Upper lobe of left lung (tissue), 6 donors: ENCODE measurements around the gene SEC14L5. TPM values are rescaled to one million over a fixed set of nuclear protein-coding genes. Genes with fewer than 3 reads are reported as not detected.
A peak's percentile ranks its signal among the peaks of the same experiment; 100 is the strongest.

Experiments
- ATAC-seq, 2 donors: fragments of 200-7000 bp; cut with Tn5 transposase; one replicate each; pipeline ENCODE4 v1.9.1; 2022; ENCODE audit warnings: mild to moderate bottlenecking in 2 of 2, moderate library complexity in 2 of 2; ENCODE audit not compliant: low FRiP score in 2 of 2
- DNase-seq, 2 donors: peaks; one replicate each; pipeline ENCODE4 v3.0.0-alpha.2; 2019 to 2020
- H3K27ac ChIP-seq, 4 donors: fragments of 200-600 bp; sonication (generic); one replicate each; pipeline ENCODE4 v1.5.1; 2016 to 2019
- H3K27me3 ChIP-seq, 4 donors: fragments of 200-600 bp; sonication (generic); one replicate each; pipeline ENCODE4 v1.5.1; 2017 to 2019
- H3K36me3 ChIP-seq, 4 donors: fragments of 200-600 bp; sonication (generic); one replicate each; pipeline ENCODE4 v1.5.1; 2016 to 2019
- H3K4me1 ChIP-seq, 4 donors: fragments of 200-600 bp; sonication (generic); one replicate each; pipeline ENCODE4 v1.5.1; 2018 to 2019
- H3K4me3 ChIP-seq, 4 donors: fragments of 200-600 bp; sonication (generic); one replicate each; pipeline ENCODE4 v1.5.1; 2017 to 2019; ENCODE audit warnings: mild to moderate bottlenecking in 2 of 4, moderate library complexity in 1 of 4
- H3K9me3 ChIP-seq, 4 donors: fragments of 200-600 bp; sonication (generic); one replicate each; pipeline ENCODE4 v1.5.1; 2018 to 2019
- EP300 ChIP-seq, 4 donors: sonication (generic); formaldehyde crosslinking; IDR thresholded peaks; one replicate each; pipeline ENCODE4 v1.5.1; 2017; ENCODE audit warnings: antibody characterized with exemption in 4 of 4, control low read depth in 2 of 4
- POLR2A ChIP-seq, 4 donors: fragments of 450-650 bp; IDR thresholded peaks; one replicate each; pipeline ENCODE4 v1.5.1; 2016 to 2017; ENCODE audit warnings: antibody characterized with exemption in 4 of 4, mild to moderate bottlenecking in 2 of 4
- POLR2AphosphoS5 ChIP-seq, 2 donors: sonication (generic); formaldehyde crosslinking; IDR thresholded peaks; one replicate each; pipeline ENCODE4 v1.5.1; 2017; ENCODE audit warnings: antibody characterized with exemption in 2 of 2
- WGBS, 2 donors: methylation state at CpG; one replicate each; pipeline ENCODE4 v1.1.5; 2017 to 2018; 5-methylcytosine and 5-hydroxymethylcytosine counted together
- total RNA-seq, 6 donors: library from RNA; depleted of rRNA in 4 of 6; stranded (reverse); fragments of >200 nt in 4 of 6; gene quantifications; one replicate each; pipeline versions ENCODE4 v1.1.0 to v1.2.1, GENCODE V29; 2016 to 2021
- TF ChIP-seq, protein P1 (sequence below), 6 experiments: fragments of 450-650 bp in 4 of 6; fragments of 200-600 bp in 2 of 6; sonication (generic) in 2 of 6; IDR thresholded peaks; one replicate each; pipeline ENCODE4 v1.5.1; 2016 to 2019; ENCODE audit warnings: antibody characterized with exemption in 6 of 6
- donor health status: DM: no; HTN: no; CAD: no; lungs with moderate emphysema.
- donor health status: DM: no; HTN: yes; CAD: no; lungs with severe emphysema.

Gene SEC14L5
- total RNA-seq, 6 donors from 2014 or later, result 0.20 to 1.7 (median 0.49) TPM; not detected in 1

- WGBS, 2 donors, result 54 to 75% methylated on average over 7 to 11 of the region's 11 CpGs
- H3K27ac ChIP-seq, result no peak overlapping the region
- ATAC-seq (peak in 1 of 2 donors; percentile 18), DNase-seq (no peak)
- H3K4me1 ChIP-seq, result peaks cover 0 to 22% (median 9%) of the 10 kb centered on the region in 4 donors
- H3K27me3 ChIP-seq, result no peaks in the 10 kb centered on the region
- H3K9me3 ChIP-seq, result no peaks in the 10 kb centered on the region
- no peak for TF ChIP-seq POLR2AphosphoS5 (IDR thresholded peaks at IDR 0.05)
- TF ChIP-seq POLR2A (IDR thresholded peaks at IDR 0.05), result no peak
- TF ChIP-seq, protein P1, sequence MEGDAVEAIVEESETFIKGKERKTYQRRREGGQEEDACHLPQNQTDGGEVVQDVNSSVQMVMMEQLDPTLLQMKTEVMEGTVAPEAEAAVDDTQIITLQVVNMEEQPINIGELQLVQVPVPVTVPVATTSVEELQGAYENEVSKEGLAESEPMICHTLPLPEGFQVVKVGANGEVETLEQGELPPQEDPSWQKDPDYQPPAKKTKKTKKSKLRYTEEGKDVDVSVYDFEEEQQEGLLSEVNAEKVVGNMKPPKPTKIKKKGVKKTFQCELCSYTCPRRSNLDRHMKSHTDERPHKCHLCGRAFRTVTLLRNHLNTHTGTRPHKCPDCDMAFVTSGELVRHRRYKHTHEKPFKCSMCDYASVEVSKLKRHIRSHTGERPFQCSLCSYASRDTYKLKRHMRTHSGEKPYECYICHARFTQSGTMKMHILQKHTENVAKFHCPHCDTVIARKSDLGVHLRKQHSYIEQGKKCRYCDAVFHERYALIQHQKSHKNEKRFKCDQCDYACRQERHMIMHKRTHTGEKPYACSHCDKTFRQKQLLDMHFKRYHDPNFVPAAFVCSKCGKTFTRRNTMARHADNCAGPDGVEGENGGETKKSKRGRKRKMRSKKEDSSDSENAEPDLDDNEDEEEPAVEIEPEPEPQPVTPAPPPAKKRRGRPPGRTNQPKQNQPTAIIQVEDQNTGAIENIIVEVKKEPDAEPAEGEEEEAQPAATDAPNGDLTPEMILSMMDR (IDR thresholded peaks at IDR 0.05), result no peak
- TF ChIP-seq EP300 (IDR thresholded peaks at IDR 0.05), result no peak
- no peak overlapping the region for H3K4me3 ChIP-seq
- peaks cover 0 to 2% (median 0%) of the 10 kb centered on the region in 4 donors for H3K36me3 ChIP-seq
Measured at GRCh38 chr16:4915226-4915761, 42.8 kb upstream of the SEC14L5 start.

DNA sequence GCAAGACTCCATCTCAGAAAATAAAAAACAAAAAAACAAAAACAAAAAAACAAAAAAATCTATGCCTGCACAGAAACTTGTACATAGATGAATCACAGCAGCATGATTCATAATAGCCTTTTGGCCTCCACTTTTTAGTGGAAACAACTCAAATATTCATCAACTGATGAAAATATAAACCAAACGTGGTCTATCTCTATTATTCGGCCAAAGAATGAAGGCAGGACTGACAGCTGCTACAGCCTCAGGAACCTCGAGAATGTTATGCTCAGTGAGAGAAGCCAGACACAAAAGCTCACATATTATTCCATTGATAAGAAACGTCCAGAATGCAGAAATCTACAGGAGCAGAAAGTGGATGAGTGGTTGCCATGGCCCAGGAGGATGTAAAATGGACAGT, 41.0 kb upstream of the SEC14L5 start:
- DNase-seq (no peak), ATAC-seq (no peak)
- no peak for TF ChIP-seq POLR2A (IDR thresholded peaks at IDR 0.05)
- TF ChIP-seq POLR2AphosphoS5 (IDR thresholded peaks at IDR 0.05), result no peak
- TF ChIP-seq, protein P1 (IDR thresholded peaks at IDR 0.05), result no peak
- no peak for TF ChIP-seq EP300 (IDR thresholded peaks at IDR 0.05)
- H3K4me1 ChIP-seq, result peaks cover 0 to 22% (median 9%) of the 10 kb centered on the region in 4 donors
- no peaks in the 10 kb centered on the region for H3K36me3 ChIP-seq
- H3K4me3 ChIP-seq, result no peak overlapping the region
- 51 to 59% methylated on average over 4 of the region's 4 CpGs for WGBS, 2 donors
- H3K27me3 ChIP-seq, result no peaks in the 10 kb centered on the region
- H3K9me3 ChIP-seq, result no peaks in the 10 kb centered on the region
- H3K27ac ChIP-seq, result peak overlapping the region in 1 of 4 donors; percentile 35

- DNase-seq, result peak in 1 of 2 donors; percentile 87
- TF ChIP-seq POLR2AphosphoS5 (IDR thresholded peaks at IDR 0.05) (peak in 1 of 2 donors; percentile 6), EP300 (IDR thresholded peaks at IDR 0.05) (no peak)
- no peaks in the 10 kb centered on the region for H3K9me3 ChIP-seq
- H3K36me3 ChIP-seq, result no peaks in the 10 kb centered on the region
- no peak overlapping the region for H3K4me3 ChIP-seq
- H3K4me1 ChIP-seq, result peaks cover 0 to 19% (median 9%) of the 10 kb centered on the region in 4 donors
- WGBS, 2 donors, result 29% methylated on average over 8 to 10 of the region's 13 CpGs
- ATAC-seq, result peak; percentile 21 to 70
- no peaks in the 10 kb centered on the region for H3K27me3 ChIP-seq
- H3K27ac ChIP-seq, result peak overlapping the region; percentile 23 to 51 (median 34)
Measured at GRCh38 chr16:4918781-4919251, 39.3 kb upstream of the SEC14L5 start.

GRCh38 chr16:4920826-4921225, 37.3 kb upstream of the SEC14L5 start:
- TF ChIP-seq EP300 (IDR thresholded peaks at IDR 0.05) (no peak), POLR2A (IDR thresholded peaks at IDR 0.05) (no peak), POLR2AphosphoS5 (IDR thresholded peaks at IDR 0.05) (no peak)
- TF ChIP-seq, protein P1 (IDR thresholded peaks at IDR 0.05), result no peak
- no peak overlapping the region for H3K4me3 ChIP-seq
- H3K27me3 ChIP-seq, result no peaks in the 10 kb centered on the region
- no peaks in the 10 kb centered on the region for H3K9me3 ChIP-seq
- 70 to 82% methylated on average over 5 of the region's 5 CpGs for WGBS, 2 donors
- peaks cover 0 to 39% (median 17%) of the 10 kb centered on the region in 4 donors for H3K4me1 ChIP-seq
- no peaks in the 10 kb centered on the region for H3K36me3 ChIP-seq
- DNase-seq (no peak), ATAC-seq (no peak)
- H3K27ac ChIP-seq, result no peak overlapping the region

DNA sequence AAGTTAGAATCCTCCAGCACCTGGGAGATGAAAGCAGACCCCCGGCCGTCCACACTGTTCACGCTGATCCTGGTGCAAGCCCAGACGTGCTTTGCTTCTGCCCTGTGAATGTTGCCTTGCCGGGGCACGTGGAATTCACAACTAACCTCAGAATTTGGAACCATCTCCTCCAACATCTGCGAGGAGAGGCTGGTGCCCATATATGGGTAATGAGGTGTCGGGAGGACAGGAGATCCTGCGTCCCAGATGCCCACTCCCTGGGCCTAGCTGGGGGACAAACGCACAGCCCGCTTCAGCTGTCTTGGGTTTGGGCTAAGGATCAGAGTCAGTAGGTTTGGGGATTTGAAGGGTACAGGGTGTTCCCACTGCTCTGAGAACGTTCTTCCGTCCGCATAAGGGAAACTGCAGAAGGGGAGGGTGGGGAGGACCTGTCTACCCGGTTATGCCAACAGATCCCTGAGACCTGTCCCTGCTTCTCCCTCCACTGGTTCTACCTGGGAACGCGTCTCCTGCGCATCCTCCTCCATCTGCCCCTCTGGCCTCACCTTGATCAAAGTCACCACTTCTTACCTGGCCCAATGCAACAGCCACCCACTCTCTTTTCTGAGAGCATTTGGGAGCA, 35.3 kb upstream of the SEC14L5 start:
- ATAC-seq, result no peak
- no peak for TF ChIP-seq POLR2AphosphoS5 (IDR thresholded peaks at IDR 0.05)
- no peak for TF ChIP-seq POLR2A (IDR thresholded peaks at IDR 0.05)
- no peak for TF ChIP-seq EP300 (IDR thresholded peaks at IDR 0.05)
- TF ChIP-seq, protein P1 (IDR thresholded peaks at IDR 0.05), result no peak
- H3K27ac ChIP-seq, result peak overlapping the region in 2 of 4 donors; percentile 15 to 19
- peaks cover 0 to 5% (median 0%) of the 10 kb centered on the region in 4 donors for H3K36me3 ChIP-seq
- DNase-seq, result no peak
- H3K9me3 ChIP-seq, result peaks cover 0 to 13% (median 8%) of the 10 kb centered on the region in 4 donors
- H3K4me3 ChIP-seq, result no peak overlapping the region
- peaks cover 0 to 39% (median 16%) of the 10 kb centered on the region in 4 donors for H3K4me1 ChIP-seq
- no peaks in the 10 kb centered on the region for H3K27me3 ChIP-seq
- 66 to 68% methylated on average over 16 to 18 of the region's 18 CpGs for WGBS, 2 donors
